ENCODE results near the gene ZNRF1. TPM values are rescaled to one million over a fixed set of nuclear protein-coding genes. Genes with fewer than 3 reads are reported as not detected.

The ZNRF1 gene
- total and polyA plus RNA-seq, 8 donors = 8.8 to 40.1 (median 14.0) TPM

- WGBS, 5 donors = 76 to 94% (median 92%) methylated on average over 14 of the region's 14 CpGs
- H3K27me3 ChIP-seq = no peaks in the 10 kb centered on the region
- intact Hi-C loops (cut with DNase I; ENCODE audit: low total_unique reads) = no loop called here
- no peak for DNase-seq
- TF ChIP-seq POLR2AphosphoS5 (IDR thresholded peaks at IDR 0.05) (no peak), EP300 (IDR thresholded peaks at IDR 0.05) (no peak), POLR2A (IDR thresholded peaks at IDR 0.05) (no peak)
- no peak overlapping the region for H3K4me3 ChIP-seq
- H3K9me3 ChIP-seq = no peaks in the 10 kb centered on the region
- H3K27ac ChIP-seq = no peak overlapping the region
- peaks cover 39 to 82% (median 51%) of the 10 kb centered on the region in 4 donors for H3K4me1 ChIP-seq
- peaks cover 8 to 24% (median 14%) of the 10 kb centered on the region in 4 donors for H3K36me3 ChIP-seq
Observed at GRCh38 chr16:75095204-75095621, 96.4 kb downstream of the ZNRF1 start.

- H3K9me3 ChIP-seq = no peaks in the 10 kb centered on the region
- intact Hi-C loops (cut with DNase I; ENCODE audit: low total_unique reads) = no loop called here
- DNase-seq = peak; percentile 80 to 89
- WGBS, 5 donors = 29 to 46% (median 42%) methylated on average over 6 of the region's 6 CpGs
- H3K4me1 ChIP-seq = peaks cover 40 to 77% (median 54%) of the 10 kb centered on the region in 4 donors
- H3K36me3 ChIP-seq = peaks cover 8 to 24% (median 14%) of the 10 kb centered on the region in 4 donors
- peak overlapping the region; percentile 44 to 77 (median 56) for H3K27ac ChIP-seq
- TF ChIP-seq POLR2A (IDR thresholded peaks at IDR 0.05) (no peak), POLR2AphosphoS5 (IDR thresholded peaks at IDR 0.05) (peak in 1 of 3 donors; percentile 70), CTCF (IDR thresholded peaks at IDR 0.05) (peak in 5 of 7 experiments; percentile 38 to 74 (median 49)), EP300 (IDR thresholded peaks at IDR 0.05) (no peak)
- no peak overlapping the region for H3K4me3 ChIP-seq
- no peaks in the 10 kb centered on the region for H3K27me3 ChIP-seq
Observed at GRCh38 chr16:75096656-75097055, 97.8 kb downstream of the ZNRF1 start.

DNA sequence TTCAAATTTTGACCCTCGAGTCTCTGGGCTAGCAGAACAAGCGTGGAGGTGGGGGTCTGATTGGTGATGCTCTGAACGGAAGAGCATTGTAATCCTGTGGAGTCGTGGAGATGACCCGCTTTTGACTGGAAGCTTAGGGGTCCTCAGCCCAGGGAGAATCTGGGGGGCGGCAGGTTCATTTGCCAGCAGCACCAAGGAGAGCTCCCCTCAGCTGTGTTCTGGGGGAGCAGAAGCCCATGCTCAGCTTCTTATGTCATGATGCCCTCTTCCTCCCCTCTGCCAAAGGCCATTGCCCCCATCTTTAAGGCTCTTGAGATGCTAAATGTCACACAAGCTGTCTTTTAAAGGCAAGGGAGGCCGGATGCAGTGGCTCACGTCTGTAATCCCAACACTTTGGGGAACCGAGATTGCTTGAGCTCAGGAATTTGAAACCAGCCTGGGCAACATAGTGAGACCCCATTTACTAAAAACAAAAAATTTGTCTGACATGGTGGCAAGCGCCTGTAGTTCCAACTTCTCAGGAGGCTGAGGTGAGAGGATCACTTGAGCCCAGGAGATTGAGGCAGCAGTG lies 98.5 kb downstream of the ZNRF1 start:
- Histone ChIP-seq H3K4me1 (peaks cover 40 to 70% (median 54%) of the 10 kb centered on the region in 4 donors), H3K4me3 (no peak overlapping the region), H3K36me3 (peaks cover 8 to 24% (median 14%) of the 10 kb centered on the region in 4 donors), H3K27ac (peak overlapping the region in 4 of 5 donors; percentile 44 to 77 (median 58)), H3K27me3 (no peaks in the 10 kb centered on the region), H3K9me3 (no peaks in the 10 kb centered on the region)
- WGBS, 5 donors = 72 to 85% (median 81%) methylated on average over 10 of the region's 10 CpGs
- TF ChIP-seq POLR2AphosphoS5 (IDR thresholded peaks at IDR 0.05) (no peak), EP300 (IDR thresholded peaks at IDR 0.05) (no peak), CTCF (IDR thresholded peaks at IDR 0.05) (no peak), POLR2A (IDR thresholded peaks at IDR 0.05) (no peak)
- intact Hi-C loops (cut with DNase I; ENCODE audit: low total_unique reads) = no loop called here
- no peak for DNase-seq

- Histone ChIP-seq H3K4me3 (no peak overlapping the region), H3K4me1 (peaks cover 40 to 61% (median 52%) of the 10 kb centered on the region in 4 donors), H3K27me3 (no peaks in the 10 kb centered on the region), H3K9me3 (no peaks in the 10 kb centered on the region), H3K27ac (peak overlapping the region; percentile 2 to 77 (median 56)), H3K36me3 (peaks cover 8 to 27% (median 14%) of the 10 kb centered on the region in 4 donors)
- 49 to 73% (median 58%) methylated on average over 8 to 15 of the region's 15 CpGs for WGBS, 5 donors
- peak in 1 of 2 donors; percentile 47 for DNase-seq
- intact Hi-C loops (cut with DNase I; ENCODE audit: low total_unique reads) = no loop called here
- TF ChIP-seq POLR2A (IDR thresholded peaks at IDR 0.05) (no peak), CTCF (IDR thresholded peaks at IDR 0.05) (no peak), EP300 (IDR thresholded peaks at IDR 0.05) (no peak), POLR2AphosphoS5 (IDR thresholded peaks at IDR 0.05) (no peak)
Observed at GRCh38 chr16:75097941-75098901, 99.4 kb downstream of the ZNRF1 start.

All from stomach (tissue), 9 donors.